ENCODE results near the gene FPGS. TPM values are rescaled to one million over a fixed set of nuclear protein-coding genes. Genes with fewer than 3 reads are reported as not detected.
"Not testable (repeated sequence)": the region's sequence is repeated elsewhere in the genome, so short reads cannot be mapped to it uniquely, and the experiment has no call there.

The FPGS gene
- total RNA-seq, 1 donor from 2014 or later = 75.2 TPM

GRCh38 chr9:127838375-127839078 lies 35.8 kb downstream of the FPGS start:
- peak; percentile 94 for DNase-seq (ENCODE audit: low read depth)

- DNase-seq (ENCODE audit: low read depth) = no peak
These were observed 38.6 kb downstream of the FPGS start for GRCh38 chr9:127841087-127841835.

GRCh38 chr9:127844821-127845359 lies 42.2 kb downstream of the FPGS start:
- DNase-seq (ENCODE audit: low read depth) = peak; percentile 33

- DNase-seq (ENCODE audit: low read depth) = not testable (repeated sequence)
These were observed 42.9 kb downstream of the FPGS start for GRCh38 chr9:127845619-127846018.

- no peak for DNase-seq (ENCODE audit: low read depth)
These were observed 43.9 kb downstream of the FPGS start for GRCh38 chr9:127846443-127847177.

GRCh38 chr9:127847178-127847510 lies 44.5 kb downstream of the FPGS start:
- peak; percentile 33 for DNase-seq (ENCODE audit: low read depth)

GRCh38 chr9:127847833-127848755 lies 45.4 kb downstream of the FPGS start:
- DNase-seq (ENCODE audit: low read depth) = no peak

- no peak for DNase-seq (ENCODE audit: low read depth)
These were observed 46.2 kb downstream of the FPGS start for GRCh38 chr9:127848756-127849504.

GRCh38 chr9:127850286-127850830 lies 47.7 kb downstream of the FPGS start:
- DNase-seq (ENCODE audit: low read depth) = no peak

GRCh38 chr9:127852829-127853228 lies 50.1 kb downstream of the FPGS start:
- no peak for DNase-seq (ENCODE audit: low read depth)

GRCh38 chr9:127853312-127854183 lies 50.9 kb downstream of the FPGS start:
- no peak for DNase-seq (ENCODE audit: low read depth)

- DNase-seq (ENCODE audit: low read depth) = no peak
These were observed 51.6 kb downstream of the FPGS start, which contains the start of gene ENG for GRCh38 chr9:127854184-127854806. Gene ENG (minus strand): TSS chr9:127854658. CDS start chr9:127854355, 303 bp downstream.

- no peak for DNase-seq (ENCODE audit: low read depth)
These were observed 52.3 kb downstream of the FPGS start for GRCh38 chr9:127854960-127855359.

- no peak for DNase-seq (ENCODE audit: low read depth)
These were observed 52.8 kb downstream of the FPGS start for GRCh38 chr9:127855522-127855921.

- DNase-seq (ENCODE audit: low read depth) = no peak
These were observed 53.5 kb downstream of the FPGS start for GRCh38 chr9:127856094-127856728.

GRCh38 chr9:127856729-127857116 lies 54.0 kb downstream of the FPGS start:
- no peak for DNase-seq (ENCODE audit: low read depth)

- DNase-seq (ENCODE audit: low read depth) = no peak
These were observed 54.6 kb downstream of the FPGS start for GRCh38 chr9:127857278-127857677.

- DNase-seq (ENCODE audit: low read depth) = no peak
These were observed 55.4 kb downstream of the FPGS start for GRCh38 chr9:127858041-127858512.
